Neural cell (in vitro differentiated cells): ENCODE data around the gene CREB3L4. TPM values are rescaled to one million over a fixed set of nuclear protein-coding genes. Genes with fewer than 3 reads are reported as not detected.
A peak's percentile ranks its signal among the peaks of the same experiment; 100 is the strongest.

Experiments
- H2AFZ ChIP-seq: fragments of 200-600, 300-800 bp; sonication (generic), shearing (Covaris generic); 2 replicates; pipeline ENCODE4 v1.6.0; 2014; ENCODE audit warnings: low read depth, mild to moderate bottlenecking, antibody characterized with exemption, low read length, moderate library complexity
- H3F3A ChIP-seq: fragments of 200-600 bp; shearing (Covaris generic); 2 replicates; pipeline ENCODE4 v1.6.1; 2016; ENCODE audit warnings: mild to moderate bottlenecking, moderate library complexity, mixed read lengths, antibody characterized with exemption, low read length; ENCODE audit not compliant: insufficient read depth, poor library complexity, severe bottlenecking
- H3K27ac ChIP-seq: fragments of 200-600, 300-800 bp; sonication (generic), shearing (Covaris generic); 2 replicates; pipeline ENCODE4 v1.5.1; 2014; ENCODE audit warnings: mild to moderate bottlenecking, low read length, moderate library complexity
- H3K27me3 ChIP-seq: fragments of 300-800, 200-600 bp; sonication (generic), shearing (Covaris generic); 2 replicates; pipeline ENCODE4 v1.6.0; 2014; ENCODE audit warnings: mild to moderate bottlenecking, low read depth, low read length, moderate library complexity; ENCODE audit not compliant: insufficient read depth
- H3K36me3 ChIP-seq: fragments of 300-800, 200-600 bp; sonication (generic), shearing (Covaris generic); 2 replicates; pipeline ENCODE4 v1.5.1; 2014; ENCODE audit warnings: mild to moderate bottlenecking, antibody characterized with exemption, low read length, moderate library complexity; ENCODE audit not compliant: insufficient read depth
- H3K4me2 ChIP-seq: fragments of 300-800, 200-600 bp; sonication (generic), shearing (Covaris generic); 2 replicates; pipeline ENCODE4 v1.6.0; 2014; ENCODE audit warnings: mild to moderate bottlenecking, low read length
- H3K4me3 ChIP-seq: fragments of 300-800, 200-600 bp; sonication (generic), shearing (Covaris generic); 2 replicates; pipeline ENCODE4 v1.5.1; 2014; ENCODE audit warnings: mild to moderate bottlenecking, low read length, moderate library complexity
- H3K79me2 ChIP-seq: fragments of 200-600 bp; shearing (Covaris generic); replicated peaks from 2 replicates; pipeline ENCODE4 v1.6.0; 2014; ENCODE audit warnings: mild to moderate bottlenecking, low read length, moderate library complexity; ENCODE audit not compliant: insufficient read depth
- H3K9ac ChIP-seq: fragments of 300-800, 200-600 bp; sonication (generic), shearing (Covaris generic); 2 replicates; pipeline ENCODE4 v1.6.1; 2016; ENCODE audit warnings: mild to moderate bottlenecking, low read length, mixed read lengths
- H3K9me2 ChIP-seq: fragments of 200-600 bp; shearing (Covaris generic); 2 replicates; pipeline ENCODE4 v1.6.1; 2016; ENCODE audit warnings: mild to moderate bottlenecking, low read length, mixed read lengths; ENCODE audit not compliant: insufficient read depth
- H3K9me3 ChIP-seq: fragments of 200-600, 300-800 bp; sonication (generic), shearing (Covaris generic); 2 replicates; pipeline ENCODE4 v1.6.1; 2016; ENCODE audit warnings: mild to moderate bottlenecking, mixed run types, low read length, moderate library complexity, mixed read lengths
- H4K20me1 ChIP-seq: fragments of 200-600 bp; shearing (Covaris generic); 2 replicates; pipeline ENCODE4 v1.6.1; 2016; ENCODE audit warnings: mild to moderate bottlenecking, mixed run types; ENCODE audit not compliant: insufficient read depth
- CTCF ChIP-seq: fragments of 450-650 bp; IDR thresholded peaks from 2 replicates; pipeline ENCODE4 v1.5.1; 2014; ENCODE audit warnings: antibody characterized with exemption, mild to moderate bottlenecking, moderate library complexity; ENCODE audit not compliant: poor library complexity, severe bottlenecking
- EP300 ChIP-seq: fragments of 450-650 bp; conservative IDR thresholded peaks from 2 replicates; pipeline ENCODE4 v1.6.1; 2014; ENCODE audit warnings: antibody characterized with exemption, mild to moderate bottlenecking, moderate library complexity; ENCODE audit not compliant: poor library complexity, severe bottlenecking
- EZH2 ChIP-seq: fragments of 200-600, 300-800 bp; shearing (Covaris generic), sonication (generic); IDR thresholded peaks from 2 replicates; pipeline ENCODE4 v1.6.1; 2014; ENCODE audit warnings: antibody characterized with exemption, low read length, borderline replicate concordance, mild to moderate bottlenecking; ENCODE audit not compliant: insufficient read depth, poor library complexity, severe bottlenecking
- MXI1 ChIP-seq: fragments of 450-650 bp; conservative IDR thresholded peaks from 2 replicates; pipeline ENCODE4 v1.6.1; 2014; ENCODE audit warnings: antibody characterized with exemption, mild to moderate bottlenecking; ENCODE audit not compliant: poor library complexity, severe bottlenecking
- POLR2AphosphoS5 ChIP-seq: IDR thresholded peaks from 2 replicates; pipeline ENCODE4 v1.6.1; 2012
- RAD21 ChIP-seq: fragments of 450-650 bp; conservative IDR thresholded peaks from 2 replicates; pipeline ENCODE4 v1.6.1; 2014; ENCODE audit warnings: antibody characterized with exemption, mild to moderate bottlenecking, moderate library complexity
- REST ChIP-seq: IDR thresholded peaks from 2 replicates; pipeline ENCODE4 v1.6.1; 2012; ENCODE audit warnings: borderline replicate concordance
- SMC3 ChIP-seq: fragments of 450-650 bp; conservative IDR thresholded peaks from 2 replicates; pipeline ENCODE4 v1.6.1; 2014; ENCODE audit warnings: antibody characterized with exemption, mild to moderate bottlenecking, moderate library complexity; ENCODE audit not compliant: poor library complexity
- TAF1 ChIP-seq: IDR thresholded peaks from 2 replicates; pipeline ENCODE4 v1.6.1; 2012; ENCODE audit warnings: low read depth
- polyA plus RNA-seq: library from polyadenylated mRNA; depleted of rRNA; stranded (reverse); fragments of >200 nt; gene quantifications from 2 replicates; pipeline ENCODE4 v1.2.3, GENCODE V29; 2014

The CREB3L4 gene
- polyA plus RNA-seq, 1 donor from 2014 or later = 18.0 TPM

- peak overlapping the region; percentile 85 for H3K4me3 ChIP-seq
- peak overlapping the region; percentile 18 for H2AFZ ChIP-seq
- H3K9me3 ChIP-seq = no peaks in the 10 kb centered on the region
- H3F3A ChIP-seq = no peaks in the 10 kb centered on the region
- TF ChIP-seq MXI1 = peak; percentile 51
- TF ChIP-seq POLR2AphosphoS5 = peak; percentile 28
- TF ChIP-seq REST = no peak
- H3K9ac ChIP-seq = peak overlapping the region; percentile 79
- H3K9me2 ChIP-seq = no peaks in the 10 kb centered on the region
- H3K79me2 ChIP-seq = peaks cover 4% of the 10 kb centered on the region
- no peaks in the 10 kb centered on the region for H3K36me3 ChIP-seq
- H4K20me1 ChIP-seq = no peaks in the 10 kb centered on the region
- H3K27ac ChIP-seq = peak overlapping the region; percentile 47
- no peaks in the 10 kb centered on the region for H3K27me3 ChIP-seq
- peak overlapping the region; percentile 67 for H3K4me2 ChIP-seq
These were observed 21.7 kb upstream of the CREB3L4 start for GRCh38 chr1:153945795-153946621.

GRCh38 chr1:153946622-153947241, 21.0 kb upstream of the CREB3L4 start, which contains the start of gene DENND4B:
TSS of gene DENND4B (minus strand) at chr1:153946718. CDS start at chr1:153944374, 2,344 bp downstream.
- Histone ChIP-seq H3K9me3 (no peaks in the 10 kb centered on the region), H2AFZ (peak within 1 kb of the TSS; percentile 18), H3K4me3 (peak within 1 kb of the TSS; percentile 85), H3K27me3 (no peaks in the 10 kb centered on the region), H3K27ac (peak within 1 kb of the TSS; percentile 47), H3K36me3 (no peaks in the 10 kb centered on the region), H3K9me2 (no peaks in the 10 kb centered on the region), H3K4me2 (peak within 1 kb of the TSS; percentile 67), H4K20me1 (no peaks in the 10 kb centered on the region), H3K9ac (peak within 1 kb of the TSS; percentile 79), H3K79me2 (peaks cover 4% of the 10 kb centered on the region), H3F3A (no peaks in the 10 kb centered on the region)
- TF ChIP-seq SMC3 (peak; percentile 75), EP300 (no peak), TAF1 (no peak), CTCF (peak; percentile 82), POLR2AphosphoS5 (no peak), RAD21 (peak; percentile 62), MXI1 (no peak), EZH2 (no peak), REST (no peak)
